DOHH2 (cell line): ENCODE measurements around the gene MYT1.

Experiments used
- H3F3A ChIP-seq: fragments of 200-600 bp; sonication (generic), shearing (Covaris generic); 2 replicates; pipeline ENCODE4 v1.6.0; 2016; ENCODE audit warnings: antibody characterized with exemption, mild to moderate bottlenecking; ENCODE audit not compliant: control insufficient read depth, insufficient read depth
- H3K27ac ChIP-seq: fragments of 200-600 bp; sonication (generic); 2 replicates; pipeline ENCODE4 v1.5.1; 2014; ENCODE audit warnings: low read depth, mild to moderate bottlenecking, low read length, moderate library complexity
- H3K27me3 ChIP-seq: fragments of 200-600 bp; sonication (generic); 2 replicates; pipeline ENCODE4 v1.6.1; 2014; ENCODE audit warnings: mild to moderate bottlenecking, low read length, mixed read lengths; ENCODE audit not compliant: control insufficient read depth
- H3K36me3 ChIP-seq: fragments of 200-600 bp; sonication (generic); 2 replicates; pipeline ENCODE4 v1.6.1; 2014; ENCODE audit warnings: mild to moderate bottlenecking, low read length, moderate library complexity, mixed read lengths; ENCODE audit not compliant: control insufficient read depth
- H3K4me1 ChIP-seq: fragments of 200-600 bp; sonication (generic); 2 replicates; pipeline ENCODE4 v1.6.1; 2014; ENCODE audit warnings: mild to moderate bottlenecking, low read length, mixed read lengths; ENCODE audit not compliant: control insufficient read depth
- H3K4me2 ChIP-seq: fragments of 200-600 bp; sonication (generic); 2 replicates; pipeline ENCODE4 v1.6.0; 2014; ENCODE audit warnings: mild to moderate bottlenecking, low read length, moderate library complexity
- H3K4me3 ChIP-seq: fragments of 200-600 bp; sonication (generic); 2 replicates; pipeline ENCODE4 v1.5.1; 2014; ENCODE audit warnings: mild to moderate bottlenecking, low read length, mixed read lengths
- H3K79me2 ChIP-seq: fragments of 200-600 bp; sonication (generic); 2 replicates; pipeline ENCODE4 v1.6.1; 2014; ENCODE audit warnings: mild to moderate bottlenecking, low read length, mixed read lengths; ENCODE audit not compliant: control insufficient read depth
- H3K9me2 ChIP-seq: fragments of 200-600 bp; sonication (generic); replicated peaks from 2 replicates; pipeline ENCODE4 v1.6.1; 2014; ENCODE audit warnings: mild to moderate bottlenecking, low read length, mixed read lengths; ENCODE audit not compliant: control insufficient read depth
- H3K9me3 ChIP-seq: fragments of 200-600 bp; sonication (generic); 2 replicates; pipeline ENCODE4 v1.6.1; 2014; ENCODE audit warnings: antibody characterized with exemption, low read length, mixed read lengths; ENCODE audit not compliant: control insufficient read depth, insufficient read depth
- H4K20me1 ChIP-seq: fragments of 200-600 bp; sonication (generic); 2 replicates; pipeline ENCODE4 v1.6.0; 2014; ENCODE audit warnings: low read depth, mild to moderate bottlenecking, antibody characterized with exemption, low read length, moderate library complexity; ENCODE audit not compliant: control insufficient read depth, insufficient read depth
- CTCF ChIP-seq: fragments of 200-600 bp; sonication (generic); IDR thresholded peaks from one replicate; pipeline ENCODE4 v1.5.1; 2014; ENCODE audit warnings: antibody characterized with exemption, mild to moderate bottlenecking, low read depth, low read length; ENCODE audit not compliant: poor library complexity, severe bottlenecking
- EZH2phosphoT487 ChIP-seq: fragments of 200-600 bp; sonication (generic); IDR thresholded peaks from 2 replicates; pipeline ENCODE4 v1.6.1; 2017; ENCODE audit warnings: borderline replicate concordance, mild to moderate bottlenecking, antibody characterized with exemption, low read length, moderate library complexity, mixed read lengths

Gene MYT1

GRCh38 chr20:64138276-64138815 lies 25.9 kb upstream of the MYT1 start:
- H3K4me2 ChIP-seq = no peak overlapping the region
- no peaks in the 10 kb centered on the region for H4K20me1 ChIP-seq
- no peaks in the 10 kb centered on the region for H3K9me2 ChIP-seq
- H3K36me3 ChIP-seq = no peaks in the 10 kb centered on the region
- no peak overlapping the region for H3K27ac ChIP-seq
- H3K9me3 ChIP-seq = no peaks in the 10 kb centered on the region
- H3F3A ChIP-seq = peaks cover 7% of the 10 kb centered on the region
- no peak for TF ChIP-seq CTCF
- TF ChIP-seq EZH2phosphoT487 = no peak
- H3K4me1 ChIP-seq = peaks cover 10% of the 10 kb centered on the region
- no peaks in the 10 kb centered on the region for H3K79me2 ChIP-seq
- peaks cover 9% of the 10 kb centered on the region for H3K27me3 ChIP-seq
- no peak overlapping the region for H3K4me3 ChIP-seq

- H3K4me3 ChIP-seq = no peak overlapping the region
- H3K36me3 ChIP-seq = no peaks in the 10 kb centered on the region
- peaks cover 10% of the 10 kb centered on the region for H3K9me3 ChIP-seq
- no peak overlapping the region for H3K4me2 ChIP-seq
- TF ChIP-seq EZH2phosphoT487 (no peak), CTCF (no peak)
- H4K20me1 ChIP-seq = no peaks in the 10 kb centered on the region
- H3F3A ChIP-seq = no peaks in the 10 kb centered on the region
- no peaks in the 10 kb centered on the region for H3K79me2 ChIP-seq
- peaks cover 10% of the 10 kb centered on the region for H3K4me1 ChIP-seq
- peaks cover 9% of the 10 kb centered on the region for H3K27me3 ChIP-seq
- H3K9me2 ChIP-seq = no peaks in the 10 kb centered on the region
- no peak overlapping the region for H3K27ac ChIP-seq
These were observed 24.8 kb upstream of the MYT1 start for GRCh38 chr20:64139199-64140060.

GRCh38 chr20:64140061-64140931 lies 24.0 kb upstream of the MYT1 start:
- Histone ChIP-seq H3K36me3 (no peaks in the 10 kb centered on the region), H4K20me1 (no peaks in the 10 kb centered on the region), H3K27me3 (peaks cover 9% of the 10 kb centered on the region), H3K79me2 (no peaks in the 10 kb centered on the region), H3K27ac (no peak overlapping the region), H3K4me3 (no peak overlapping the region), H3K9me3 (peaks cover 19% of the 10 kb centered on the region), H3K4me1 (peaks cover 10% of the 10 kb centered on the region), H3K4me2 (no peak overlapping the region), H3K9me2 (no peaks in the 10 kb centered on the region), H3F3A (no peaks in the 10 kb centered on the region)
- TF ChIP-seq EZH2phosphoT487 (no peak), CTCF (no peak)
